IMR-90 (cell line): ENCODE data around the gene LYPD8. TPM values are rescaled to one million over a fixed set of nuclear protein-coding genes. Genes with fewer than 3 reads are reported as not detected.

Experiments used
- ATAC-seq: fragments of 200-7000 bp; cut with Tn5 transposase; 2 replicates; pipeline ENCODE4 v1.9.1; 2020; ENCODE audit warnings: low read depth, mild to moderate bottlenecking, moderate library complexity
- BruUV-seq: library from RNA; stranded (reverse); fragments of 400-500 nt; replicated peaks from 2 replicates; lab custom pipeline; 2021; lab: Mats Ljungman, UMichigan
- CTCF ChIA-PET: fragments of 300-600 bp; formaldehyde crosslinking; extraction: SDS; loops from one replicate; lab custom pipeline; 2021; ENCODE audit warnings: antibody characterized with exemption; lab: Yijun Ruan, JAX
- POLR2A ChIA-PET: fragments of 300-600 bp; sonication (Branson Sonifier 250); formaldehyde crosslinking; loops from one replicate; lab custom pipeline; 2022; ENCODE audit warnings: antibody characterized with exemption; ENCODE audit not compliant: unreplicated experiment; lab: Charles Lee
- DNase-seq: peaks from one replicate; pipeline ENCODE4 v3.0.0; 2013
- H2AFZ ChIP-seq: replicated peaks from 2 replicates; pipeline ENCODE3; 2013; ENCODE audit warnings: low read length, mild to moderate bottlenecking; ENCODE audit not compliant: poor library complexity
- H2AK5ac ChIP-seq: 2 replicates; pipeline ENCODE4 v1.6.1; 2013; ENCODE audit warnings: low read depth, low read length, inconsistent platforms
- H2AK9ac ChIP-seq: replicated peaks from 2 replicates; pipeline ENCODE3; 2013; ENCODE audit warnings: mild to moderate bottlenecking, low read depth, low read length, moderate library complexity; ENCODE audit not compliant: poor library complexity
- H2BK120ac ChIP-seq: 2 replicates; pipeline ENCODE4 v1.6.1; 2013; ENCODE audit warnings: low read depth, low read length, inconsistent platforms
- H2BK15ac ChIP-seq: 3 replicates; pipeline ENCODE4 v1.6.1; 2013; ENCODE audit warnings: low read depth, low read length, inconsistent platforms
- H2BK20ac ChIP-seq: 2 replicates; pipeline ENCODE4 v1.6.1; 2013; ENCODE audit warnings: low read depth, mild to moderate bottlenecking, inconsistent platforms, low read length, moderate library complexity
- H2BK5ac ChIP-seq: 2 replicates; pipeline ENCODE4 v1.6.1; 2013; ENCODE audit warnings: mild to moderate bottlenecking, low read depth, low read length, inconsistent platforms; ENCODE audit not compliant: poor library complexity, severe bottlenecking
- H3K14ac ChIP-seq: replicated peaks from 2 replicates; pipeline ENCODE4 v1.6.1; 2013; ENCODE audit warnings: low read depth, low read length, inconsistent platforms
- H3K18ac ChIP-seq: 2 replicates; pipeline ENCODE4 v1.6.1; 2013; ENCODE audit warnings: low read depth, low read length, control low read depth
- H3K23ac ChIP-seq: 2 replicates; pipeline ENCODE4 v1.6.1; 2013; ENCODE audit warnings: low read depth, low read length, inconsistent platforms
- H3K27ac ChIP-seq: 2 replicates; pipeline ENCODE4 v1.5.1; 2013; ENCODE audit warnings: mild to moderate bottlenecking, control low read depth, low read length; ENCODE audit not compliant: insufficient read depth
- H3K27me3 ChIP-seq: 2 replicates; pipeline ENCODE4 v1.6.1; 2013; ENCODE audit warnings: low read length; ENCODE audit not compliant: control insufficient read depth, insufficient read depth
- H3K36me3 ChIP-seq: 2 replicates; pipeline ENCODE4 v1.6.1; 2013; ENCODE audit warnings: low read length, mixed read lengths; ENCODE audit not compliant: control insufficient read depth, insufficient read depth
- H3K4ac ChIP-seq: 2 replicates; pipeline ENCODE4 v1.6.1; 2013; ENCODE audit warnings: low read depth, low read length, inconsistent platforms
- H3K4me1 ChIP-seq: 2 replicates; pipeline ENCODE4 v1.6.1; 2013; ENCODE audit warnings: low read length, mixed read lengths; ENCODE audit not compliant: control insufficient read depth, insufficient read depth
- H3K4me2 ChIP-seq: 2 replicates; pipeline ENCODE4 v1.6.1; 2013; ENCODE audit warnings: low read depth, mild to moderate bottlenecking, control low read depth, low read length, moderate library complexity
- H3K4me3 ChIP-seq: 2 replicates; pipeline ENCODE4 v1.5.1; 2013; ENCODE audit warnings: low read depth, mild to moderate bottlenecking, control low read depth, low read length, moderate library complexity; ENCODE audit not compliant: insufficient read depth
- H3K56ac ChIP-seq: 2 replicates; pipeline ENCODE4 v1.6.1; 2013; ENCODE audit warnings: low read length, inconsistent platforms; ENCODE audit not compliant: insufficient read depth; ENCODE audit errors: extremely low read depth
- H3K79me1 ChIP-seq, 2 experiments: 2 replicates each; pipeline ENCODE4 v1.6.1; 2013; ENCODE audit warnings: low read length in 2 of 2, inconsistent platforms in 1 of 2, low read depth in 1 of 2
- H3K9ac ChIP-seq: 2 replicates; pipeline ENCODE4 v1.6.1; 2013; ENCODE audit warnings: low read depth, low read length, control low read depth
- H3K9me1 ChIP-seq: 2 replicates; pipeline ENCODE4 v1.6.1; 2013; ENCODE audit warnings: low read length, inconsistent platforms; ENCODE audit not compliant: insufficient read depth
- H3K9me3 ChIP-seq: 2 replicates; pipeline ENCODE4 v1.6.1; 2013; ENCODE audit warnings: low read length; ENCODE audit not compliant: control insufficient read depth, insufficient read depth
- H4K20me1 ChIP-seq: 2 replicates; pipeline ENCODE4 v1.6.1; 2013; ENCODE audit warnings: low read length, inconsistent platforms; ENCODE audit not compliant: insufficient read depth
- H4K5ac ChIP-seq: 2 replicates; pipeline ENCODE4 v1.6.1; 2013; ENCODE audit warnings: mild to moderate bottlenecking, low read depth, low read length, control low read depth
- H4K8ac ChIP-seq, 2 experiments: 2 replicates each; pipeline ENCODE4 v1.6.1; 2013; ENCODE audit warnings: low read depth in 2 of 2, low read length in 2 of 2, control low read depth in 1 of 2, inconsistent platforms in 1 of 2
- H4K91ac ChIP-seq: 2 replicates; pipeline ENCODE4 v1.6.1; 2013; ENCODE audit warnings: low read depth, low read length, inconsistent platforms; ENCODE audit not compliant: insufficient read depth
- CHD1 ChIP-seq: IDR thresholded peaks from 2 replicates; pipeline ENCODE4 v1.6.1; 2012; ENCODE audit warnings: low read depth, low read length, improper control_type of control experiment
- POLR2A ChIP-seq: IDR thresholded peaks from 2 replicates; pipeline ENCODE4 v1.6.1; 2012; ENCODE audit warnings: mild to moderate bottlenecking, low read depth, low read length
- RFX5 ChIP-seq: IDR thresholded peaks from 2 replicates; pipeline ENCODE4 v1.8.0; 2012; ENCODE audit warnings: low read depth, mild to moderate bottlenecking, low read length, moderate library complexity
- WGBS, 2 experiments: methylation state at CpG; one replicate each; pipeline versions ENCODE4 v1.1.5 to v1.1.7; 2013; ENCODE audit warnings: missing lambda C conversion rate in 2 of 2; ENCODE audit not compliant: insufficient read length in 1 of 2; ENCODE audit errors: extremely low coverage in 2 of 2; 5-methylcytosine and 5-hydroxymethylcytosine counted together
- dilution Hi-C: fragments of 300-500 bp; cut with HindIII; formaldehyde crosslinking; loops from one replicate; pipeline ENCODE4 v1.14.3; 2018; ENCODE audit warnings: low sequenced_read_pairs; ENCODE audit not compliant: unreplicated experiment
- in situ Hi-C: fragments of 300-500 bp; cut with MboI; formaldehyde crosslinking; loops from 3 replicates; pipeline ENCODE4 v1.14.3; 2019; ENCODE audit warnings: low sequenced_read_pairs, inconsistent platforms, mixed read lengths
- intact Hi-C: fragments of 100-400 bp; cut with micrococcal nuclease; formaldehyde crosslinking; loops from 2 replicates; pipeline ENCODE4 v1.10.0; 2022
- polyA plus RNA-seq, 3 experiments: library from polyadenylated mRNA; depleted of rRNA; stranded (reverse); fragments of >200 nt; gene quantifications; 2 replicates each; pipeline ENCODE4 v1.2.3, GENCODE V29; 2012; ENCODE audit warnings: low replicate concordance in 1 of 3
- total RNA-seq: library from RNA; depleted of rRNA; stranded (reverse); fragments of >200 nt; gene quantifications from 2 replicates; pipeline ENCODE4 v1.2.3, GENCODE V29; 2012

Gene LYPD8
- total and polyA plus RNA-seq, 2 of the 4 experiments (the other 2 are of a cell fraction): not detected

DNA sequence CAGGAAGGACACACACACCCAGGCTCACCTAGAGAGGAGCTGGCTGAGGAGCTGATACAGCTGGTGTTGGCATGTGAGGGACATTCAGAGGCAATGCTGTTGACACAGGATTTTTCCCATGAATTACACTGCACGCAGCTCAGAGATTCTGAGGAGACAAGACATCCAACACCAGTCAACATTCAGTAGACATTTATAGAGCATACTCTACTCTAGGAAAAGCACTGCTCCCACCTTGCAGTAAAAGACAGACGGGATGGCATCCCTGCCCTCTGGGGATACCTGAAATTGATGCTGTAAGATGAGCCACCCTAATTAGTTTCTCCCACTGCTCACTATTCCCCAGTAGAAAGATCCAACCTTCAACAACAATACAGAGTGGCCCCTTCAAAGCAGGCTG lies 5.1 kb downstream of the LYPD8 start:
- Histone ChIP-seq H3K9me1 (no peaks in the 10 kb centered on the region), H2BK20ac (no peak overlapping the region), H2AK9ac (no peak overlapping the region), H3K9me3 (peaks cover 30% of the 10 kb centered on the region), H3K23ac (no peak overlapping the region), H2AK5ac (no peak overlapping the region), H4K5ac (no peak overlapping the region), H3K4me1 (no peaks in the 10 kb centered on the region), H3K4ac (no peak overlapping the region), H3K14ac (no peak overlapping the region), H4K8ac (no peak overlapping the region), H3K79me1 (no peaks in the 10 kb centered on the region), H3K18ac (no peak overlapping the region), H4K20me1 (no peaks in the 10 kb centered on the region), H2BK5ac (no peak overlapping the region), H2BK15ac (no peak overlapping the region), H3K4me3 (no peak overlapping the region), H3K27ac (no peak overlapping the region), H3K56ac (no peak overlapping the region), H2AFZ (no peak overlapping the region), H3K27me3 (no peaks in the 10 kb centered on the region), H3K4me2 (no peak overlapping the region), H4K91ac (no peak overlapping the region), H3K36me3 (no peaks in the 10 kb centered on the region), H3K9ac (no peak overlapping the region), H2BK120ac (no peak overlapping the region)
- POLR2A ChIA-PET: no interaction called here
- ATAC-seq: no peak
- dilution Hi-C loops (no loop called here), intact Hi-C loops (no loop called here), in situ Hi-C loops (no loop called here)
- no CpG with 5 or more reads among the region's 2 CpGs for WGBS, 2 experiments
- BruUV-seq: no TSS peak
- CTCF ChIA-PET: no interaction called here
- no peak for DNase-seq
- TF ChIP-seq RFX5 (no peak), POLR2A (no peak), CHD1 (no peak)
